NCI-H2196 (cell line): ENCODE results near the gene SAAL1.
A peak's percentile ranks its signal among the peaks of the same experiment; 100 is the strongest.

Experiments used
- DNase-seq: peaks from one replicate; lab custom pipeline; 2025; ENCODE audit not compliant: unreplicated experiment; lab: John Stamatoyannopoulos, UW

Gene SAAL1

DNA sequence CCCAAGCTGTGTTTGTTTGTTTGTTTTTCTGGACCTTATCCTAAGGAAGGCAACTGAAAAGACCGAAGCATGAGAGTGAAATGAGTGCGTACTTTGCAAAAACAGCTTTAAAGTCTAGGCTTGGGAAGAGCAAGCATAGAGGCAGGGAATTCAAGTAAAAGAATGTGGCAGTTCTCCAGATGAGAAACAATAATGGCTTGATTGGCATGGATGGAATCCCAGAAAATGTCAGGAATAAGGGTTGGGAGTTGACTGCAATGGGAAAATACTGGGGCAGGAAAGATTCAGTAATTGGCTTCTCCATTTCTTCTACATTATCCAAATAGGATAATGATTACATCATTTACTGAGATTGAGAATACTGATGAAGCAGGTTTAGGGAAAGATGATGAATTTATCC is 17.5 kb downstream of the SAAL1 start:
- DNase-seq, result no peak

DNA sequence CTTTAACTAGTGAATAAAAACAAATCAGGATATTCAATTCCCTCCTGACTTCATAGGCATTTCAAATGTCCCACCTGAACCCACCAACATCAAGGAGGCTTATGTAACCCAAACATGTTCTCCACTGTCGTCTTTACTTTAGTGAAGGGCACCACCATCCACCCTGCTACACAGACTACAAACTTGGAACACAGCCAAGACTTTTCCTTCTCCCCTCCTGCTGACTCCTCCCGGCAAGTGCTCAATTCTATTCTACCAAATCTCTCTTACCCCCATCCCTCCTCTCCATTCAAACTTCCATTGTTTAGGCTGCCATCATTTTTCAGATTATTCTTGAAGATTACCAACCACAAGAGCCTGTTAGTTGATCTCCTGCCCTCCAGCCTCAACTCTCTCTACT is 24.3 kb downstream of the SAAL1 start:
- DNase-seq, result peak; percentile 20

DNA sequence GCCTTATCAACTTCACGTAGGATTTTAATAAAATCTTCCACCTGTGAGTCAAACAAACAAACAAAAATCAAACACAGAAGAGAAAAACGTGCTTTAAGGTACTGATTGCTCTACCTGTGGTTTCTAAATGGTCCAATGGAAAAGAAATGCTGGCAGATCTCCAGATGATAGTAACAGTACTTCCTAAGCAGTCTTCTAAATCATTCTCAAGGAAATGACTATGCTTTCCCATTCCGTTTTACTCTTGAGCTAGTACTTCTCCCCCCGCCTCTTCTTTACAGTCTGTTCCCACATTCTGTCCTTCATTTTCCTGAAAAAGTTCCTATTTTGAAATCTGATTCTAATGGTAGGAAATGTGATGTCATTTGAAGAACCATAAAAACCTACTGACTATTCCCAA is 25.4 kb downstream of the SAAL1 start:
- DNase-seq, result peak; percentile 10

DNA sequence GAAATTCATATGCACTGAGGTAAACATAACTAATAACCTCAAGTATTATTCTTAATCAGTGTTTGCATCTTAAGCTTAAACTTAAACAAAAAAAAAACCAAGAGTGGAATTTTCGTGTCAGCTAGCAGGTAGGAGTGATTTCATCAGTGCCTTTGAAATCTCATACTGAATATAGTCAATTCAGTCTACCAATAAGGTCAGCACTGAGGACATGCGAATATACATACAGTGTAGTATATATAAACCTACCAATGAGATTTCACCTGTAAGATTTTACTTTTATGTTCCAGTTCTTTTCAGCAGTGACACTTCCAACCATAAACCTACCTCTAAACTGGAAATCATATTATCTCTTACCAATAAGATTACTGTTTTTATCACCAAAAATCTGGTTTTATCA is 27.0 kb downstream of the SAAL1 start:
- DNase-seq, result no peak

DNA sequence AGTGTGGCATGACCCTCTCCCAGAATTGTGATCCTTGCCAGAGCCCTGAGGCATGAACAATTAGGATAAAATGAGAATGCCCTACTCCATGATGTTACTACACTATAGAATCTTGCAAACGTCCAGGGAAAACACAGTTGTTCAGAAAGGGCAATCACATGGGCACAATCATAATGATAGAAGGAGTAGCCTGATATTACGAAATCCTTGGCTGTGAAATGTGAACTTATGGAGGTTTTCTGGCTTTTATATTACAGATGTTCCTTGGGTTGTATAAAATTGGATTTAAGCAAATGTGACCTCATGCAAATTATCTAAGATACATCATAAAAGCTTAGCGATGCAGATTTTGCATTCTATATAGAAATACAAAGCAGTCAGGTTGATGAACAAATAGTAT is 30.4 kb downstream of the SAAL1 start:
- DNase-seq, result no peak

DNA sequence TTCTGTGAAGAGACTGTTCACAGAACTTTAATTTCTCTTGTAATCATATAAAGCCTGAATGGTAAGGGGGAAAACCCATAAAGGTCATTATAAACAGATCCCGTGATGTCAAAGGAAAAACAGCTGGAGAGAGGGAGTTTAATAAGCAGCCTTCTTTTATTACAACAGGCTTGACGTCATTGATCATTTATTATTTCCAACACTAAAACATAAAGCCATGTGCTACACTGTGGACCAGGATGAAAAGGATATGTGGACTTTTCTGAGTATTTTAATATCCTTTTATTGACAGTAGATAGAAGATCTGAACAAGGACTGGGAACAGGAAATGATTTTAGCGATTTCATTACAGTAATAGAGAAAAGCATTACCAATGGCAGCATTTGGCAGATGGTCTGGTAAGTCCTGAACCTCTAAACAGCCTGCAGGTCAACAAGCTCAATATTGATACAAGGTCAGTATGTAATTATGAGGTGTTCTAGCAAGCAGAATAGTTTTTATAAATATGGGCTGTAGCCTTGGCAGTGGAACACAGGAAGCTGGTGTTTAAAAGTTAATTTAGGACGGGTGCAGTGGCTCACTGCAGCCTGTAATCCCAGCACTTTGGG is 34.7 kb downstream of the SAAL1 start:
- DNase-seq, result peak; percentile 94

DNA sequence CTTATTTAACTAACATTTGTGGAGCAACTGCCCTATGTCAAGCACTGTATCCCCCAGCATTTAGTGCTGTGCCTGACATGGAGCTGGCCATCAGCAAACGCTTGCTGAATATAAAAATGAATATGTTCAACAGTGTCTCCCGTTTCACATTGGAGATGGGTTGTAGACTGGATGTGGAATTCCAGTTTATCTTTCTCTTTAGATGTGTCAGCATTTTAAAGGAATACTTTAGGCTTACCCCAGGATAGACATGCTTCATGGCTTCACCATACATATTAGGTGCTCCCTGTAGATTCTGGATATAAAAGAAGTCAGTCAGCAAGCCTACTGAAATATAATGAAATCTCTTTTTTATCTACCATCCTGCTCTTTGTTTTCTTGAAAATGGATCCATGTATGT is 38.5 kb downstream of the SAAL1 start:
- no peak for DNase-seq

DNA sequence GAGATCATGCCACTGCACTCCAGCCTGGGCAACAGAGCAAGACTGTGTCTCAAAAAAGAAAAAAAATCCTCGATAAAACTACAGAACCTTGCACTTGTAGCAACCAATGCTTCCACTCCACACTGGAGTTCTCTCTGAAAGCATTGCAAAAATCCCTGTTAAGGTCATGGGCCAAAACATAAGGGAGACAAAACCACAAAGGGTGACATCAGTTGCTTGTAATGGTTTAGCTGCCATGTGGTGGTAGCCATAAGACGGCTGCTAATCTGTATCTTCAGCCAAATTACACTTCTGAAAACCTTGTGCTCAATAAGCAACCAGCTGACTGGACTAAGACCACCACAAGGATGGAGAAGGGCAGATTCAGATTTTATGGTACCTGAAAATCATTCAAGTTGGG is 39.3 kb downstream of the SAAL1 start:
- DNase-seq, result no peak

DNA sequence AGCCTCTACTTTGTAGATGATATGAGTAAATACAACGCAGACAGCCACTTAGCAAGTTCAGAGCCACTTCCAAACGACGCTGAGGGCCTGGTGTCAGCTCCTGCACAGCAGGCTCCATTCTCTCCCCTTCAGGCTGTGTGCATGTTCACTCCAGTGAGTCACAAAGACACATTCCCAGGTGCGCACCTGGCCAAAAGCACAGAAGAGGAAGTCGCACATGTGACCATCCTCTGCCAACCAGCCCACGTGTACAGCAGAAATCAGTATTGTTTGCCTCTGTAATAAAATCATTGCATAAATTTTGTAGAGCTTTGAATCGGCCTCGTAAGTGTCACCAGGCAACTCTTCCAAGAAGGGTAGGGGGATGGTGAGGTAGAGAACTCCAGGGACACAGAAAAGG is 40.3 kb downstream of the SAAL1 start:
- peak; percentile 88 for DNase-seq

DNA sequence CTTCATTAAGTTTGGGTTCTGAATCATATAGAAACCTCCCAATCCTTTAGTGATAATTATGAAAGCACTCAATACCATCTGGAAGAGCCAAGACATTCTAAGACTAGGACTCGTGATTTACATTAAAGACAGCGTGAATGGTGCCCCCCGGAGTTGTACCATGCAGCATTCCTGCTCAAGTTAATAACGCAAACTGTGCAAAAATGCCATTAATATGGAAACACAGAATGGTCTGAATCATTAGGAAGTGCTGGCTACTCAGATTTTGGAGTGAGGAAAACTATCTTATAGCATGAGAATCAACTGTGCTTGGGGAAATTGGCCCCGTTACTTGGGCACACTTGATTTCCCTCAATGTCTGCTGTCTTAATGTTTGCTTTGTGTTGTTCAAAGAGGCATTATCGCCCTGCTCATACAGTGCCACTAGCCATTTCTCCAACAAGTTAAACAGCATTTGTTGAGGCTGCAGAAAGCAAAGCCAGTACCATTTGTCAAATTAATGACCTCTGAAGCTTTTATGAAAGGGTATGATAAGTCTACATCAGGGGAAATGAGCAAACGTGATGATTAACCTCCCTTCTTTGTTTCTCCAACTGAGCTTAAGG is 41.3 kb downstream of the SAAL1 start:
- DNase-seq, result peak; percentile 41

DNA sequence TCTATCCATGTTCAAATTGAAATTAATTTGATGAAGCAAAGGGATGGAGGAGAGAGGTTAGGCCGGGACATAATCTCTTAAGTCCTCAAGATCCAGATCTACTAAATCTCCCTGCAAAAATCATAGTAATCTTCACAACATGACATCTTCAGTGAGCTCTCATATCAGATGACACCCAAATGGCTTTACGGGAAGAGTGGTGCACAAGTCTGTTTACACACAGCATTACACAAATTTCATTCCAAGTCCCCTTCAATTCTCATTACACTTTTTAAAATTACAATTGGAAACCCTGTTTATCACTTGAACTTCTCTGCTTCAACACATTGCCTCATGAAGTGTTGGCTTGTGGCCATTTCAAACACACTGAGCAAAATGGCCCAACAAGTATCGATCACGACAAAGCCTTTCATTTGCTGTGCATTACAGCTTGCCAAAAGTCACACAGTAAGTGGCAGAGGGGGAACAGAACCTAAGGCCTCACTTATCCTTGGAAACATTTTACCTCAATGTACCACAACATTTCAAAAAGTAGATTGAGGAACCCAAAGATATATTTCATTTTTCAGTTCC is 41.9 kb downstream of the SAAL1 start:
- peak; percentile 77 for DNase-seq

DNA sequence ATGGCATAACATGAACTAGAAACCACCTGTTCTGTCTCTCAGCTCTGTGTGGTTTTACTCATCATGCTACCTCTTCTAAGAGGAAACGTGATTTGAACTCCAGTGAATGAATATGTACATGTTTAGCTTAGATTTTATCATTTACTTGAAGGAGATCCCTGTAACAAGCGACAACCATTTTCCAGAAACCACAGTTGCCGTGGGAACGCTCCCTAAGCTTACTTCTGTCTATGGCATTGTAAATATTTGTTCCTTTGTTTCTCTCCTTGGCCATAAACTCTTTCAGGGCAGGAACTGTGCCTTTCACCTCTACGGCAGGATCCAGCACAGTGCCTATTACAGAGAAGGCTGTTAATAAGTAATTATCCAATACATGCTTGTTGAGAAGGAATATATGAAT is 42.8 kb downstream of the SAAL1 start:
- DNase-seq, result peak; percentile 70

DNA sequence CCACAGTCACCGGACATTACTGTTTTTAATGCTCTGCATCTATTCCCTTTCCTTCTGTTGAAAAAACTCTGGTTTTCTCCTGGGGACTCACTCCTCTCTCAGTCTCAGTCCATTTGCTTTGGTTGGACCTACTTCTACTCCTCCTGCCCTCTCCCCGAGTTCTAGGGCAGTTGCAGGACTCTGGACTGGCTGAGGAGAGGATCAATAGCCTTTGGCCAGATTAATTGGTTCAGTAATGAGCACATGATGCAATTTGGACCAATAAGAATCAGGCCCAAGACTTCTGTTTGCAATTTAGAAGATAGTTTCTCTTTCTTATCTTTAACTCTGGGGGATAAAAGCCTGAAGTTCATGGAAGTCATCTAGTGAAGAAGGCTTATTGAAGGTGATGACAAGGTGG is 44.5 kb downstream of the SAAL1 start:
- DNase-seq, result no peak

DNA sequence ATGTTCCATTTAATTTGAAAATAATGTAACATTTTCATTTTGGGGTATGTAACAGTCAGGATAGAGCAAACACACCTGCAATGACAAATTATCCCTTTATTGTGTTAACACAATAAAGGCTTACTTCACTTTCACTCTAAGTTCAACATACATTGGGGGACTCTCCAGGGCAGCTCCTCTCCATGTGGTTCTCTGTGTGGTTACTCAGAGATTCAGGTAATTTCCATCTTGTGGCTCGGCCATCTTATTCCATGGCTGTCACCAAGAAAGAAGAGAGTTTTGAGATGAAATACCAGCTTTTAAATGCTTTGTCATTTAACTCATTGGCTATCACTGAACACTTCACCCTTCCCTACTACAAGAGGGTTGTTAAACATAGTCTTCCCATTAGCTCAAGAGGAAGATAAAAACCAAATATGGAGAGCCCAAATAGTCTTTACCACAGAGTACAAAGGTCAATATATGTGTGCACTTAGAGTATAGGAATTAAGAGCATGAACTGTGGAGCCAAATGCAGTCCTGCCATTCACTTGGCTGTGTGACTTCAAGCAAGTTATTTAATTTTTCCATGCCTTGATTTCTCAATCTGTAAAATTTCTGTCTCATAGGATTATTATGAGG is 49.2 kb downstream of the SAAL1 start:
- no peak for DNase-seq

DNA sequence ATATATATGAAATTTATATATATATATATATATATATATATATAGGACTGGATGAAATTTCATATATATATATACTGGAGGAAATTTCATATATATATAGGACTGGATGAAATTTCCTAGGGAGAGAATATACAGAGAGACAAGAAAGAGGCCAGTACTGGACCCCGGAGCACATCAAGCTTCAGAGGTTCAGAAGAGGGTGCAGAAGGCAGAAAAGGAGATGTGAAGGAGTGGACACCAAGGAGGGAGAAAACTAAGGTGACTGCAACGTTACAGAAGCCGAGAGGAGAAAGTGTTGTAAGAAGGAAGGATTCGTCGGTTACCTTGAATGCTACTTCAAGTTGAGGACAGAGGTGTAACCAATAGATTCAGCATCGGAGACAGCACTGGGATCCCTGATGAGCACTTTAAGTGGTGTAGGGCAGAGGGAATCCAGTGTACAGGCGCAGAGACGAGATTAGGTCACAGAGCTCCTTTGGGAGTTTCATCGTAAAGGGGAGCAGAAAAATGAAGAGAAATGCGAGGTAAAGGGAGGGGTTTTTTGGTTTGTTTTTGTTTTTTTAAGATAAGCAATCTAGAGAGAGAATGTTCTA is 51.3 kb downstream of the SAAL1 start:
- no peak for DNase-seq

DNA sequence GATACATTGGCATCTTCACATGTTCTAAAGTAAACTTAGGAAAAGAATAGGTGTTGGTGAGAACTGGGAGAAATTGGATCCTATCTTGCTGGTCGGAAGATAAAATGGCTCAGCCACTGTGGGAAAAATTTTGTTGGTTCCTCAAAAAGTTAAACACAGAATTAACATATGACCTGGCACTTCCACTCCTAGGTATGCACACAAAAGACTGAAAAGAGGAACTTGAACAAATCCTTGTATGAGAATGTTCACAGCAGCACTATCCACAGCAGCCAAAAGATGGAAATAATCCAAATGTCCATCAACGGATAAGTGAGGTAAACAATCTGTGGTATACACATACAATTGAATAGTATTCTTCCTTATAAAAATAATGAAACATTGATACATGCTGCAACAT is 55.0 kb downstream of the SAAL1 start:
- no peak for DNase-seq

DNA sequence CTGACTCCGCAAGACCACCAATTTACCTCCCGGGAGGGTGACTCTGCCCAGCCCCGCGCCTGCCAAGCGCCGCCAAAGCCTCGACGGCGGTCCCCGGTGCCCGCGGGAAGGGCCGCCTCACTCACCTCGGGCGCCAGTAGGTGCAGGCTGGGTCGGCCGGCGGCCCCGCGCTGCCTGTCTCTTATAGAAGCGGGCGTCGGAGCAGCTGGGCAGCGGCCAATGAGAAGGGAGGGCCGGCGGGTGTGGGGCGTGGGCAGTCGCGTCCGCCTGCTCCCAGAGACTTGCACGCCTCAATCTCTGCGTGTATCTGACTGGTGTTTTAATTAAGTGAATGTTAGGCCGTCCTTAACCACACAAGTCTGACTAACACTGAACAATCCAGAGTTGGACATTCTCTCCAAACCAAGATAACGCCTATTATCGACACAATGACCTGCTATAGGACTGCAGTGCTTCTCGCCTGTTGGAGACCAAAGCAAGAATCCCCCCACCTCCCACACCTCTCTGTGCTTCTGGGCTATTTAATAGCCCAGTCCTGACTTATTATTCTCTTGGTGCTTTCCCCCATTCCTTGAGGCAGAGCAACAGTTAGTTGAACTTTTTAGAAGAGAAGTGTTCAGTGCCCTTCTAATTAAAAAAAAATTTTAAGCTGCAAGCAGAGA is 59.6 kb downstream of the SAAL1 start, which contains the start of gene TPH1:
TSS of gene TPH1 (minus strand) at position 154 of the 662 bp plus-strand sequence. CDS start 5,507 bp downstream, outside the sequence.
- DNase-seq, result peak; percentile 43

DNA sequence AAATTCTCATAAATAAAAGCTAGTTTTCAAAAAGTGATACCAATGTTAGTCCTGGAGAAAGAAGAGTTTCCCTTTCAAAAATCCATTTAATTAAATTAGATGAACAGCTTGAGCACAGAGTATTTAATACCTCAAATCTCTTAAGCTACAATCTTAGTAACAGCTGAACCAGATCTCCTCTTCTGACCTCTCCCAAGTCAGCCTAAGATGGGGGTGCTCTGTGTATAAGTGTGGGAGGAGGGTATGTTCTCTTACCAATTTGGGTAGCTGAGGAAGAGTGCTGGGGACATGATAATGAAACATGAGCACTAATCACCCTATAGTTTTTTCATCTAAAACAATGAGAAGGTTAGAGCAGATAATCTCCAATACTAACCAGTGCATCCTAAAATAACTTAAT is 69.4 kb downstream of the SAAL1 start:
- no peak for DNase-seq
